ENCODE measurements around the gene PIH1D2.
"Not testable (repeated sequence)": the region's sequence is repeated elsewhere in the genome, so short reads cannot be mapped to it uniquely, and the experiment has no call there.

PIH1D2 gene

GRCh38 chr11:112051768-112052167 is 22.0 kb downstream of the PIH1D2 start:
- Histone ChIP-seq H3K23ac (ENCODE audit: low read length in 2 of 2) (no peak overlapping the region), H3K4me2 (ENCODE audit: low read length, poor library complexity, severe bottlenecking) (no peak overlapping the region), H2BK5ac (ENCODE audit: low read depth, low read length, poor library complexity, severe bottlenecking) (no peak overlapping the region), H2AFZ (ENCODE audit: low read depth, low read length) (no peak overlapping the region), H3K9me3 (ENCODE audit: control insufficient read depth, low read length) (no peaks in the 10 kb centered on the region), H3K4me3 (ENCODE audit: insufficient read depth in 1 of 2, low read depth in 1 of 2, low read length in 2 of 2) (no peak overlapping the region), H2AK5ac (ENCODE audit: low read length, severe bottlenecking) (no peak overlapping the region), H2BK15ac (ENCODE audit: low read depth, poor library complexity, severe bottlenecking) (no peak overlapping the region), H4K8ac (ENCODE audit: low read length) (no peak overlapping the region), H2BK12ac (ENCODE audit: low read length in 2 of 2) (no peak overlapping the region), H3K27me3 (ENCODE audit: control insufficient read depth in 1 of 2, insufficient read depth in 1 of 2, low read length in 2 of 2) (no peaks in the 10 kb centered on the region), H3K27ac (ENCODE audit: low read length, poor library complexity, severe bottlenecking) (no peak overlapping the region), H3K36me3 (ENCODE audit: control insufficient read depth in 1 of 2, insufficient read depth in 2 of 2, low read depth in 1 of 2, low read length in 2 of 2) (peaks cover 12 to 80% of the 10 kb centered on the region in 2 experiments), H3K18ac (ENCODE audit: low read depth in 1 of 2, low read length in 2 of 2) (no peak overlapping the region), H3K14ac (ENCODE audit: low read length in 2 of 2) (no peak overlapping the region), H3K79me1 (replicated peaks; ENCODE audit: low read length, poor library complexity, severe bottlenecking) (peaks cover 4% of the 10 kb centered on the region), H4K91ac (ENCODE audit: low read length) (no peak overlapping the region), H3K9ac (ENCODE audit: low read length) (no peak overlapping the region), H3K4ac (ENCODE audit: low read depth in 1 of 2, low read length in 2 of 2) (no peak overlapping the region), H2BK120ac (ENCODE audit: low read depth, low read length) (no peak overlapping the region), H3K4me1 (ENCODE audit: control insufficient read depth, insufficient read depth, low read depth, low read length) (no peaks in the 10 kb centered on the region)
- WGBS = 100% methylated on average over 1 of the region's 3 CpGs
- DNase-seq = no peak

GRCh38 chr11:112050721-112051120 is 23.1 kb downstream of the PIH1D2 start:
- Histone ChIP-seq H2AFZ (ENCODE audit: low read depth, low read length) (no peak overlapping the region), H3K4me1 (ENCODE audit: control insufficient read depth, insufficient read depth, low read depth, low read length) (no peaks in the 10 kb centered on the region)
- 100% methylated on average over 2 of the region's 3 CpGs for WGBS

GRCh38 chr11:112049777-112050176 is 24.0 kb downstream of the PIH1D2 start:
- H3K9me3 ChIP-seq (ENCODE audit: control insufficient read depth, low read length) = no peaks in the 10 kb centered on the region
- H2AK5ac ChIP-seq (ENCODE audit: low read length, severe bottlenecking) = no peak overlapping the region
- H3K14ac ChIP-seq (ENCODE audit: low read length in 2 of 2) = no peak overlapping the region
- no peak overlapping the region for H2BK15ac ChIP-seq (ENCODE audit: low read depth, poor library complexity, severe bottlenecking)
- H3K4me2 ChIP-seq (ENCODE audit: low read length, poor library complexity, severe bottlenecking) = no peak overlapping the region
- H3K36me3 ChIP-seq (ENCODE audit: control insufficient read depth in 1 of 2, insufficient read depth in 2 of 2, low read depth in 1 of 2, low read length in 2 of 2) = peaks cover 16 to 84% of the 10 kb centered on the region in 2 experiments
- no peaks in the 10 kb centered on the region for H3K4me1 ChIP-seq (ENCODE audit: control insufficient read depth, insufficient read depth, low read depth, low read length)
- no peak overlapping the region for H2BK5ac ChIP-seq (ENCODE audit: low read depth, low read length, poor library complexity, severe bottlenecking)
- no peak overlapping the region for H3K27ac ChIP-seq (ENCODE audit: low read length, poor library complexity, severe bottlenecking)
- no peak overlapping the region for H4K91ac ChIP-seq (ENCODE audit: low read length)
- no peak overlapping the region for H2AFZ ChIP-seq (ENCODE audit: low read depth, low read length)
- H3K9ac ChIP-seq (ENCODE audit: low read length) = no peak overlapping the region
- H2BK12ac ChIP-seq (ENCODE audit: low read length in 2 of 2) = no peak overlapping the region
- WGBS = 49% methylated on average over 2 of the region's 2 CpGs
- H3K23ac ChIP-seq (ENCODE audit: low read length in 2 of 2) = no peak overlapping the region
- H3K4me3 ChIP-seq (ENCODE audit: insufficient read depth in 1 of 2, low read depth in 1 of 2, low read length in 2 of 2) = no peak overlapping the region
- H2BK120ac ChIP-seq (ENCODE audit: low read depth, low read length) = no peak overlapping the region
- no peaks in the 10 kb centered on the region for H3K27me3 ChIP-seq (ENCODE audit: control insufficient read depth in 1 of 2, insufficient read depth in 1 of 2, low read length in 2 of 2)
- H3K79me1 ChIP-seq (replicated peaks; ENCODE audit: low read length, poor library complexity, severe bottlenecking) = peaks cover 10% of the 10 kb centered on the region
- no peak for DNase-seq
- H3K4ac ChIP-seq (ENCODE audit: low read depth in 1 of 2, low read length in 2 of 2) = no peak overlapping the region
- no peak overlapping the region for H3K18ac ChIP-seq (ENCODE audit: low read depth in 1 of 2, low read length in 2 of 2)
- H4K8ac ChIP-seq (ENCODE audit: low read length) = no peak overlapping the region

More at GRCh38 chr11:112050721-112051120, 23.1 kb downstream of the PIH1D2 start:
- H3K14ac ChIP-seq (ENCODE audit: low read length in 2 of 2) = no peak overlapping the region
- no peak overlapping the region for H3K27ac ChIP-seq (ENCODE audit: low read length, poor library complexity, severe bottlenecking)
- no peak overlapping the region for H4K91ac ChIP-seq (ENCODE audit: low read length)
- H3K36me3 ChIP-seq (ENCODE audit: control insufficient read depth in 1 of 2, insufficient read depth in 2 of 2, low read depth in 1 of 2, low read length in 2 of 2) = peaks cover 12 to 80% of the 10 kb centered on the region in 2 experiments
- H2AK5ac ChIP-seq (ENCODE audit: low read length, severe bottlenecking) = no peak overlapping the region
- H3K9me3 ChIP-seq (ENCODE audit: control insufficient read depth, low read length) = no peaks in the 10 kb centered on the region
- H3K4me2 ChIP-seq (ENCODE audit: low read length, poor library complexity, severe bottlenecking) = no peak overlapping the region
- peaks cover 4% of the 10 kb centered on the region for H3K79me1 ChIP-seq (replicated peaks; ENCODE audit: low read length, poor library complexity, severe bottlenecking)
- H2BK120ac ChIP-seq (ENCODE audit: low read depth, low read length) = no peak overlapping the region
- H2BK12ac ChIP-seq (ENCODE audit: low read length in 2 of 2) = no peak overlapping the region
- H3K18ac ChIP-seq (ENCODE audit: low read depth in 1 of 2, low read length in 2 of 2) = no peak overlapping the region
- no peak overlapping the region for H3K9ac ChIP-seq (ENCODE audit: low read length)
- no peak overlapping the region for H2BK5ac ChIP-seq (ENCODE audit: low read depth, low read length, poor library complexity, severe bottlenecking)
- H3K27me3 ChIP-seq (ENCODE audit: control insufficient read depth in 1 of 2, insufficient read depth in 1 of 2, low read length in 2 of 2) = no peaks in the 10 kb centered on the region
- no peak overlapping the region for H3K4ac ChIP-seq (ENCODE audit: low read depth in 1 of 2, low read length in 2 of 2)
- DNase-seq = no peak
- no peak overlapping the region for H4K8ac ChIP-seq (ENCODE audit: low read length)
- no peak overlapping the region for H2BK15ac ChIP-seq (ENCODE audit: low read depth, poor library complexity, severe bottlenecking)
- no peak overlapping the region for H3K23ac ChIP-seq (ENCODE audit: low read length in 2 of 2)
- no peak overlapping the region for H3K4me3 ChIP-seq (ENCODE audit: insufficient read depth in 1 of 2, low read depth in 1 of 2, low read length in 2 of 2)

- H3K4me3 ChIP-seq (ENCODE audit: insufficient read depth in 1 of 2, low read depth in 1 of 2, low read length in 2 of 2); H3K27me3 ChIP-seq (ENCODE audit: control insufficient read depth in 1 of 2, insufficient read depth in 1 of 2, low read length in 2 of 2); H2BK5ac ChIP-seq (ENCODE audit: low read depth, low read length, poor library complexity, severe bottlenecking); H3K4ac ChIP-seq (ENCODE audit: low read depth in 1 of 2, low read length in 2 of 2); H2BK15ac ChIP-seq (ENCODE audit: low read depth, poor library complexity, severe bottlenecking); H2AK5ac ChIP-seq (ENCODE audit: low read length, severe bottlenecking); H3K4me2 ChIP-seq (ENCODE audit: low read length, poor library complexity, severe bottlenecking); H3K14ac ChIP-seq (ENCODE audit: low read length in 2 of 2); H2BK12ac ChIP-seq (ENCODE audit: low read length in 2 of 2); H2AFZ ChIP-seq (ENCODE audit: low read depth, low read length); DNase-seq; H3K9me3 ChIP-seq (ENCODE audit: control insufficient read depth, low read length); H3K23ac ChIP-seq (ENCODE audit: low read length in 2 of 2); H4K91ac ChIP-seq (ENCODE audit: low read length); H3K4me1 ChIP-seq (ENCODE audit: control insufficient read depth, insufficient read depth, low read depth, low read length); H2BK120ac ChIP-seq (ENCODE audit: low read depth, low read length); H3K27ac ChIP-seq (ENCODE audit: low read length, poor library complexity, severe bottlenecking); H4K8ac ChIP-seq (ENCODE audit: low read length); H3K9ac ChIP-seq (ENCODE audit: low read length); H3K18ac ChIP-seq (ENCODE audit: low read depth in 1 of 2, low read length in 2 of 2): not testable (repeated sequence)
- WGBS = 98% methylated on average over 2 of the region's 3 CpGs
- Histone ChIP-seq H3K79me1 (replicated peaks; ENCODE audit: low read length, poor library complexity, severe bottlenecking) (peaks cover 13% of the 10 kb centered on the region), H3K36me3 (ENCODE audit: control insufficient read depth in 1 of 2, insufficient read depth in 2 of 2, low read depth in 1 of 2, low read length in 2 of 2) (peaks cover 16 to 84% of the 10 kb centered on the region in 2 experiments)
Measured at GRCh38 chr11:112048256-112048655, 25.6 kb downstream of the PIH1D2 start.
